AG20443 (cell line): ENCODE data around the gene RFX8.

ENCODE experiments used
- DNase-seq: peaks from one replicate; pipeline ENCODE4 v3.0.0; 2012; ENCODE audit warnings: low spot score, mixed read lengths

Gene RFX8

GRCh38 chr2:101348883-101349282 lies 126.0 kb downstream of the RFX8 start:
- no peak for DNase-seq
